Activated CD8-positive, alpha-beta memory T cell treated with anti-CD3 and anti-CD28 coated beads for 4 hours (primary cell): Measurements from ENCODE around the gene P2RY4.
"Not testable (repeated sequence)": the region's sequence is repeated elsewhere in the genome, so short reads cannot be mapped to it uniquely, and the experiment has no call there.

Source experiments
- DNase-seq, 2 donors: peaks; one replicate each; pipeline ENCODE4 v3.0.0-alpha.2; 2020; ENCODE audit warnings: low read depth in 2 of 2

Gene P2RY4

GRCh38 chrX:70243601-70244000, 16.4 kb downstream of the P2RY4 start:
- not testable (repeated sequence) for DNase-seq

DNA sequence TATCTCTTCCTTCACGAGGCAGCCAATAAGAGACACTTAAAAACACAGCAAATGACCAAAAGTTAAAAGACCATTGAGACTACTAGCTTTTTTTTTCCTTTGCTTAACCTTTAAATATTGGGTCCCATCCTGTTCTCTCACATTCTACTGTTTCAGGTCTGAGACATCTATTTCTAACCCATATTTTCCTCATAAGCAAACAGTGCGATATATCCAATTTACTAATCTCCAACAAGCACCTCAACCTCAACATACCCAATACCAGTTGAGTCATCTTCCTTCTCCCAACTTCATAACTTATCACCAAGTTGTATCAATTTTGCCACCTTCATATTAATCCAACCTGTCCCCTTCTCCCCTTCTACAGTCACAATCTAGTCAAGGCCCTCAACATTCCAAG, 18.5 kb downstream of the P2RY4 start:
- DNase-seq: no peak

GRCh38 chrX:70240751-70241150, 19.3 kb downstream of the P2RY4 start:
- DNase-seq: no peak

DNA sequence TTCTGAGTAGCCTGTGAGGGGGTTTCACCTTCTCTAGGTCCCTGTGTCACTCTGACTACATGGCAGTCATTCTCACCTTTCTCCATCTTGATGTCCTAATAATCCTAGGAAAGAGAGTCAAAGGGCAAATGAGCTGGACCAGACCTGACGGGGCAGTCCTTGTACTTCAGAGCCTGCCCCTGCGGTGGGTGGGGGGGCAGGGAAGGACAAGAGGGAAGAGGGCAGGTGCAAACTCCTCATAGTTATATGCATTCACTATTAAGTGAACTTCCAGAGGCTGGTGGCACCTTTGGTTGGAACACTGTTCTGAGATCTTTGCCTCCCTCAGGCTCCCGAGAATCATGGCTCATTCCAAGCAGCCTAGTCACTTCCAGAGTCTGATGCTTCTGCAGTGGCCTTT, 25.6 kb downstream of the P2RY4 start, which contains the start of gene AWAT1:
Gene AWAT1 (plus strand): TSS at position 301 of the 400 bp plus-strand sequence. CDS start 41 bp downstream, at position 342.
- DNase-seq: no peak

DNA sequence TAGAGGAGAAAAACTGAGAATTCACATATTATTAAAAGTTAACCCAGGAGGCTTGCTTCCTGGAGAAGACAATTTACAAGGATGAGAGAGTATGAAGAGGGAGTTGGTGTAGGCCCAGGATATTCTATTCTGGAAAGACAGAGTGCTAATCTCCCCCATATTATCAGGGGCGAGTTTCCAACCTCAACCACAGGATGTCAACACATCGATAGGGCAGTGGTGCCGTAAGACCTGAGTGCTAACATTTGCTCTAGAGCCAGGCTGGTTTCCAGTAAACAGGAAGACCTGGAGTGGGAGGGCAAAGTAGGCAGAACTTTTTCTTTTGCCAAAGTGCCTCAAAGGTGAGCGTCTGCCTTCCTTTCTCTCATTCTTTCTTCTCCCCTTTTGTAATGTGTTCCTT, 28.3 kb downstream of the P2RY4 start:
- DNase-seq: no peak

DNA sequence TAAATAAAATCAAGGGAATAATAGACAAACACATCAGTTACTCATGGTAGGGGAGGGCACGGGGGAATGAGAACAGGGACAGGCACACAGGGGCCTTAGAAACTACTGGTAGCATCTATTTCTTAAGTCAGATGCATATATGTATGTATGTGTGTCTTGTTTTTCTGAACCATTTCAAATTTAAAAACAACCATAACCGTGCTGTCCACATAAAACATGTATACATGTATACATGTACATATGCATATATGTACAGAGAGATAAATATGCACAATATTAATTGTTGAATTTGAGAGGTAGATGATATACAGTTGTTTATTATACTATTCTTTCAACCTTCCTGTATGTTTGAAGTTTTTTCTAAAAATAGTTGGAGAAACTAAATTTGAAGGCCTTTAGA, 33.3 kb downstream of the P2RY4 start:
- no peak for DNase-seq

DNA sequence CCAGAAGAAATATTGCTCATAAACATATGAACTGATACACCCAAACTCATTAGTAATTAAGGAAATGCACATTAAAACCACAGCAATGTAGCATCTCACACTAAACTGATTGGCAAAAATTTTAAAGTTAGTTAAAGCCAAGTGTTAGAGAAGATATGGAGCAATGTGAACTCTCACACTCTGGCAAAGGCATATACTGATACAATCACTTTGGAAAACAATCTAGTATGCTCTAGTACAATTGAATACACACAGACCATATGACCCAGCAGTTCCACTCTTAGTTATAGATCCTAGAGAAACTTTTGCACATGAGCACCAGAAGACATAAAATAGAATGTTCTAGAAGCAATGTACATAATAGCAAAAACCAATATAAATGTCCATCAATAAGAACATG, 34.0 kb downstream of the P2RY4 start:
- no peak for DNase-seq

GRCh38 chrX:70219938-70220764, 39.9 kb downstream of the P2RY4 start:
- DNase-seq: no peak

- not testable (repeated sequence) for DNase-seq
These were observed 50.4 kb downstream of the P2RY4 start for GRCh38 chrX:70209570-70209969.

DNA sequence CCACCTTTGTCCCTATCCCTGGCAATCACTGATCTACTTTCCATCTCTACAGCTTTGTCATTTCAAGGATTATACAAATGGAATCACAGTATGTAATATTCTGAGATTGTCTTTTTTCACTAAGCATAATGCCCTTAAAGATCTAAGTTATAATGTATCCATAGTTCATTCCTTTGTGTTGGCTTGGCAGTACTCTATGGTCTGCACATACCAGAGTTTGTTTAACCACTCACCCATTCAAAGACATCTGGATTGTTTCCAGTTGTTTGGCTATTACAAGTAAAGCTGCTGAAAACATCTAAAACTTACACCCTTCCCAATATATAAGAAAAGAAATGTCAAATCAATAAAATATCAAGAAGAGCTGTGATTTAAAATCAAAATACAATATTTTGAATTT, 51.5 kb downstream of the P2RY4 start:
- no peak for DNase-seq
